Aorta (tissue), 5 donors: ENCODE measurements around the gene HOXC4. TPM values are rescaled to one million over a fixed set of nuclear protein-coding genes. Genes with fewer than 3 reads are reported as not detected.
A peak's percentile ranks its signal among the peaks of the same experiment; 100 is the strongest.
"Not testable (repeated sequence)": the region's sequence is repeated elsewhere in the genome, so short reads cannot be mapped to it uniquely, and the experiment has no call there.

Source experiments
- ATAC-seq: fragments of 200-7000 bp; cut with Tn5 transposase; one replicate; pipeline ENCODE4 v1.9.1; 2022; ENCODE audit warnings: moderate library complexity; ENCODE audit not compliant: low FRiP score
- DNase-seq, 2 donors: peaks; one replicate each; pipeline ENCODE4 v3.0.0-alpha.2; 2020
- H3K27ac ChIP-seq, 2 donors: one replicate each; pipeline ENCODE4 v1.5.1; 2013; ENCODE audit warnings: low read length in 2 of 2, mild to moderate bottlenecking in 2 of 2, moderate library complexity in 2 of 2, control low read depth in 1 of 2, inconsistent platforms in 1 of 2, low read depth in 1 of 2
- H3K27me3 ChIP-seq, 2 donors: one replicate each; pipeline ENCODE4 v1.6.1; 2013; ENCODE audit warnings: control low read depth in 1 of 2, low read length in 1 of 2, mild to moderate bottlenecking in 1 of 2, moderate library complexity in 1 of 2; ENCODE audit not compliant: insufficient read depth in 2 of 2, control insufficient read depth in 1 of 2
- H3K36me3 ChIP-seq, 2 donors: one replicate each; pipeline ENCODE4 v1.6.1; 2013; ENCODE audit warnings: control low read depth in 1 of 2, low read length in 1 of 2, mild to moderate bottlenecking in 1 of 2; ENCODE audit not compliant: insufficient read depth in 2 of 2, control insufficient read depth in 1 of 2
- H3K4me1 ChIP-seq, 2 donors: one replicate each; pipeline ENCODE4 v1.6.1; 2013; ENCODE audit warnings: low read length in 2 of 2, control low read depth in 1 of 2, mild to moderate bottlenecking in 1 of 2, moderate library complexity in 1 of 2; ENCODE audit not compliant: insufficient read depth in 2 of 2, control insufficient read depth in 1 of 2
- H3K4me3 ChIP-seq, 2 donors: one replicate each; pipeline ENCODE4 v1.5.1; 2013; ENCODE audit warnings: low read length in 2 of 2, control low read depth in 1 of 2, mild to moderate bottlenecking in 1 of 2
- H3K9me3 ChIP-seq: one replicate; pipeline ENCODE4 v1.6.1; 2013; ENCODE audit warnings: mild to moderate bottlenecking, low read length; ENCODE audit not compliant: control insufficient read depth
- WGBS, 2 donors: extraction: QIAGEN DNeasy Blood & Tissue Kit; methylation state at CpG; one replicate each; pipeline ENCODE4 v1.1.7; 2013; 5-methylcytosine and 5-hydroxymethylcytosine counted together
- intact Hi-C, 2 donors: fragments of 100-400 bp; cut with DNase I; formaldehyde crosslinking; loops; one replicate each; pipeline versions ENCODE4 v1.14.2 to v1.15.0; 2022
- polyA plus RNA-seq, 2 donors: library from polyadenylated mRNA; stranded (reverse); fragments of 200-250 nt; gene quantifications; one replicate each; pipeline ENCODE4 v1.2.3, GENCODE V29; 2013
- total RNA-seq, 2 donors: library from RNA; stranded (reverse); fragmentation: NEBNext Ultra II Directional; extraction: Animal tissue kit (Norgen Biotek cat#: 25700); gene quantifications; one replicate each; pipeline ENCODE4 v1.2.1, GENCODE V29; 2021
- donor health status: healthy with polysubstance abuse.
- donor health status: Bipolar disorder and iron deficiency.
- donor health status: DM: no; HTN: no; CAD: no.
- donor health status: DM: no; HTN: no; CAD: no.
- donor health status: DM: yes; HTN: yes; CAD: no.

HOXC4 gene
- total and polyA plus RNA-seq, 4 donors, result 1.4 to 18.4 (median 5.9) TPM

- Histone ChIP-seq H3K36me3 (no peaks in the 10 kb centered on the region), H3K4me1 (no peaks in the 10 kb centered on the region), H3K27ac (no peak overlapping the region), H3K27me3 (peaks cover 0 to 2% of the 10 kb centered on the region in 2 donors), H3K9me3 (no peaks in the 10 kb centered on the region), H3K4me3 (no peak overlapping the region)
- no peak for ATAC-seq
- WGBS, 2 donors, result 76 to 91% methylated on average over 14 of the region's 14 CpGs
- intact Hi-C loops, result loop anchor here in 1 of 2 donors (5.0 kb wide), 1 partner anchor 110 kb away; no protein-coding TSS in a partner anchor
- no peak for DNase-seq
Measured at GRCh38 chr12:54037360-54038283, 16.0 kb upstream of the HOXC4 start.

DNA sequence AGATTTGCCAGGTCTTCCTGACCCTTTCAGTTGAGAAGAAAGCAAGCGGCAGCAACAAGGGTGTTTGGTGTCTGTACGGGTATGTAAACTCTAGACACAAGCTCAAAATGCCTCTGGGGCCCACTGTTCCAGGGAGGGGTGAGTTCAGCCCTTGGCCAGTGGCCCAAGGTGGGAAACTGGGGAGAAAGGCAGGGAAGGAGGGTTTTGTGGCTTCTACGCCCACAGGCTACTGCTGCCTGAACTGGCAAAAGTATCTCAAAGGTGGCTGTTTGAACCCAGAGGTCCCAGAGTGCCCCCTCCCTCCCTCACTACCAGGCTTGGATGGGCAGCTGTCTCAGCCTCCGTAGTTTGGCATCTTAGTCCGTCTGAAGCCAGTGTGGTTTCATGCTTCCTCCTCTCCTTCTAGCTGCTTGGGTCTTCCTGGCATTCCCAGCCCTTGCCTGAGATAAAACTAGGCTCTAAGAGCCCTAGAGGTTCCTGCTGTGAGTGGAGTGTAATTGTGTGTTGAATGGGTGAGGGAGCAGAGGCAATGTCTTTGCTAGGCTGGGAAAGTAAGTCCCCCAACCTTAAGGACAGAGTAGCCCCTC lies 15.3 kb upstream of the HOXC4 start:
- H3K4me1 ChIP-seq, result no peaks in the 10 kb centered on the region
- intact Hi-C loops, result loop anchor here in 1 of 2 donors (5.0 kb wide), 1 partner anchor 109 kb away; no protein-coding TSS in a partner anchor
- no peak overlapping the region for H3K4me3 ChIP-seq
- H3K27me3 ChIP-seq, result peaks cover 0 to under 1% of the 10 kb centered on the region in 2 donors
- no peak overlapping the region for H3K27ac ChIP-seq
- ATAC-seq (no peak), DNase-seq (no peak)
- H3K9me3 ChIP-seq, result no peaks in the 10 kb centered on the region
- whole genome bisulfite sequencing, 2 donors, result 59 to 74% methylated on average over 5 of the region's 5 CpGs
- no peaks in the 10 kb centered on the region for H3K36me3 ChIP-seq

DNA sequence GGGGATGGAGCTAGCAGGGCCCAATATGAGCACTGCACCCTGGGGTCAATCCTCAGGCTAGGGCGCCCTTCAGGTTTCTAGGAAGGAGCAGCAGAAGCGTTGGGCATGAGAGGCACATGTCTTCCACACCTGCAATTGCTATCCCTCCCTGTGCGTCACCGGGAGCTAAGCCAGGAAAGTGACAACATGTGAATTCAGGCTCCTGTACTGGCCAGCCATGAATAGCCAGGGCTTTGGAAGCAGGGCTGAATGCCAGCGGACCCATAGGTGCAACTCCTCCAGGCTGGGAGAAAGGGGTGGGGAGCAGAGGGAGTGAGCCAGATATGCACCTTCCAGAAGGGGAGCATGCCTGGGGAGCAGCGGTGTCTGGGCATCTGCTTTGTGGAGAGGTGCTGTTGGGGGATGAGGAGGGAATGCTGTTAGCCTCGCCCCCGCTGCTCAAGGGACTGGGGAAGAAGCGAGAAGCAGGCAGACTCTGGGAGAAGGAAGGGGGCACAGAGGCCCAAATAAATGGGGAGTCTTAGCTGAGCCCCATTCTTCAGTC lies 14.7 kb upstream of the HOXC4 start:
- intact Hi-C loops, result loop anchor here in 1 of 2 donors (5.0 kb wide), 1 partner anchor 108 kb away; no protein-coding TSS in a partner anchor
- peak; percentile 1 for ATAC-seq
- Histone ChIP-seq H3K4me3 (no peak overlapping the region), H3K27ac (no peak overlapping the region), H3K36me3 (no peaks in the 10 kb centered on the region), H3K27me3 (no peaks in the 10 kb centered on the region), H3K4me1 (no peaks in the 10 kb centered on the region), H3K9me3 (no peaks in the 10 kb centered on the region)
- DNase-seq, result no peak
- whole genome bisulfite sequencing, 2 donors, result 63 to 78% methylated on average over 9 of the region's 9 CpGs

DNA sequence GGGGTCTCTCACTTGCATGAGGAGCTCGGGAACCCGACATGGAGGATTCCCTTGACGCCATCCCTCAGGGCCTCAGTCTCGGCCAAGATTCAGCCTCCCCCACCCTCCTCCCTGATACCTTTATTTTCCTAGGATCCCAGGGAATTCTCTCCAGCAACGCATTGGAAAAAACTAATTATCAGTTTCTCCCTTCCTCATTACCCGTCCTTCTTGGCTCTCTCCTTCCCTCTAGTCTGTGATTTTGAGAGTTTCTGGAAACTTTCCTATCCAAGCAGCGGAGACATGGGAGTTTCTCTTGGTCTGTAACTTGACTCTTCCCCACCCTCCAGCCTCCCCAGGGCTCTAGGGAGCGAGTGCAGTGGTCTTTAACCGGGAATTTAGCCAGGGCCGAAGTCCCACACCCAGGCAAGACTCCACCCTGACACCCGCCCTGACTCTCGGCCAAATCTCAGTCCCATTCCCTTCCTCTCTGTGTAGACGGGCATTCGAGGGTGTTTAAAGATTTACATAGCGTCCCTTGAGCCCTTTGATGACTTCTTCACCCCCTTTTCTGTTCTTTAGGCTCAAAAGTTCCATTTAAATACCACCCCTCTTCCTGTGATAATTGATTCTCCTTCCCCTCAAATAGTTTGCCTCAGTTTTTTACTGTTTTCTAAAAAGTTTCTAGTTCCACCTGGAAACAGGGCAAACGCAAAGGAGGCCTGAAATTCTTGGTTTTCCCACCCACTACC lies 14.1 kb upstream of the HOXC4 start:
- ATAC-seq (peak; percentile 62), DNase-seq (peak in 1 of 2 donors; percentile 79)
- H3K4me1 ChIP-seq, result no peaks in the 10 kb centered on the region
- no peak overlapping the region for H3K4me3 ChIP-seq
- H3K27ac ChIP-seq, result no peak overlapping the region
- no peaks in the 10 kb centered on the region for H3K36me3 ChIP-seq
- 23 to 32% methylated on average over 16 of the region's 16 CpGs for WGBS, 2 donors
- H3K27me3 ChIP-seq, result no peaks in the 10 kb centered on the region
- intact Hi-C loops, result loop anchor here in 1 of 2 donors (5.0 kb wide), 1 partner anchor 108 kb away; no protein-coding TSS in a partner anchor
- H3K9me3 ChIP-seq, result no peaks in the 10 kb centered on the region

GRCh38 chr12:54040148-54040494 lies 13.5 kb upstream of the HOXC4 start:
- H3K4me3 ChIP-seq, result no peak overlapping the region
- H3K27me3 ChIP-seq, result no peaks in the 10 kb centered on the region
- no peaks in the 10 kb centered on the region for H3K9me3 ChIP-seq
- DNase-seq (no peak), ATAC-seq (peak; percentile 66)
- H3K27ac ChIP-seq, result no peak overlapping the region
- intact Hi-C loops, result no loop called here
- no peaks in the 10 kb centered on the region for H3K4me1 ChIP-seq
- 43 to 44% methylated on average over 4 of the region's 4 CpGs for WGBS, 2 donors
- H3K36me3 ChIP-seq, result no peaks in the 10 kb centered on the region

DNA sequence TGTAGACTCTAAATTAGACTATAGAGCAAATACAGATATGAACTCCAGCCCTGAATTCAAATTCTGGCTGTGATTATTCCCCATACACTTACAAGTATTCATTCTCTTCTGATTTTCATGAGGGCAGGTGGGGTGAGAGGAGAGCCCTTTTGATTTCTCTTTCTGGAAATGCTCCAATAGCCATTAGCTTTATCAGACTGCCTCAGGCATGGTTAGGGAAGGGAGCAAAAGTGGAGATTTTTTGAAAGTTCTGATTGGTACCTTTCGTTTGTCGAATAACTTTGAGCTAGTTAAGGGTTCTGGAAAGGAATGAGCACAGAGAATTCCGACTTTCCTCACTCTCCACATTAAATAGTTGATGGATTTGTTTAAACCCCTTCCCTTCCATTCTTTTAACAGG lies 13.0 kb upstream of the HOXC4 start:
- Histone ChIP-seq H3K27me3 (no peaks in the 10 kb centered on the region), H3K36me3 (no peaks in the 10 kb centered on the region), H3K9me3 (no peaks in the 10 kb centered on the region), H3K4me3 (no peak overlapping the region), H3K27ac (no peak overlapping the region), H3K4me1 (no peaks in the 10 kb centered on the region)
- WGBS, 2 donors, result 72 to 86% methylated on average over 3 of the region's 3 CpGs
- no peak for ATAC-seq
- intact Hi-C loops, result no loop called here
- DNase-seq, result no peak

DNA sequence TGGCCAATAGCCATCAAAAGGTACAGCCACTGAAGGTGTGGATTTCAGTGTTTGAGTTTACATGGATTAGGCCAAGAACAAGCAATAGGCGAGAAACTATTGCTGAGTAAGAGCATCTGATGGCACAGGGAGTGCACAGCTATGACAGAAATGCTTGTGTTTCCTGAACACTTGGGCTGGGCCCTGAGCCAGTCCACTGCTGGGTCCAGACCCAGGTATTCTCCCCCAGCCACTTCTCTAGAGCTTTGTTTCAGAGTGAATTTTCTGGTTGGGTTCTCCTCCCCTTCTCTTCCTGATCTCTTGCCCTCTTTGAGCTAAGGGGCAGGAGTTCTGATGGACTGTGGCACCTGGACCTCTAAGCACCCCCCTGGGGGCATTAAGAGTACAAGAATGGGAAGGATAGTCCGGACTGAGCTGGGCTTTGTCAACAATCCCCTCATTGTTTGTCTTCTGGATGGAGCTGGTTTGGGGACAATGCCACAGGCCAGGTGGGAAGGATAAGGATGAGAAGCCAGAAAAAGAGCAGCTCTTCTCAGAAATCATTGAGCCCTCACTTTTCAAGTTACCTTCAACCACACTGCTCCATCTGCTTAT lies 12.4 kb upstream of the HOXC4 start:
- Histone ChIP-seq H3K36me3 (no peaks in the 10 kb centered on the region), H3K4me3 (no peak overlapping the region), H3K27ac (no peak overlapping the region), H3K27me3 (no peaks in the 10 kb centered on the region), H3K9me3 (no peaks in the 10 kb centered on the region), H3K4me1 (no peaks in the 10 kb centered on the region)
- DNase-seq (no peak), ATAC-seq (no peak)
- intact Hi-C loops, result no loop called here
- WGBS, 2 donors, result 76 to 91% methylated on average over 2 of the region's 2 CpGs

DNA sequence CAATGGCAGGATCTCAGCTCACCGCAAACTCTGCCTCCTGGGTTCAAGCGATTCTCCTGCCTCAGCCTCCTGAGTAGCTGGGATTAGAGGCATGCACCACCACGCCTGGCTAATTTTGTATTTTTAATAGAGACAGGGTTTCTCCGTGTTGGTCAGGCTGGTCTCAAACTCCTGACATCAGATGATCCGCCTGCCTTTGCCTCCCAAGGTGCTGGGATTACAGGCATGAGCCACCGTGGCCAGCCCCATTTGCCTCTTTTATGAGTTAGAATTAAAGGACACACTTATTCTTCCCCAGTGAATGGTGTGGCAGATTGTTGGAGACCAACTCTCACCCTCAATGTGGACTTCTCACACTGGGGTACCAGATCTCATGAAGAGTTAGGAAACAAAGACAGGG lies 11.6 kb upstream of the HOXC4 start:
- intact Hi-C loops, H3K9me3 ChIP-seq, DNase-seq, H3K36me3 ChIP-seq, H3K27me3 ChIP-seq, ATAC-seq, H3K4me1 ChIP-seq, H3K27ac ChIP-seq, H3K4me3 ChIP-seq: not testable (repeated sequence)
- WGBS, 2 donors, result 72 to 82% methylated on average over 6 of the region's 6 CpGs
